ACHN (cell line): Measurements from ENCODE around the gene TDO2.
"Not testable (repeated sequence)": the region's sequence is repeated elsewhere in the genome, so short reads cannot be mapped to it uniquely, and the experiment has no call there.

Experiments used
- DNase-seq: peaks from one replicate; pipeline ENCODE4 v3.0.0-alpha.2; 2015
- in situ Hi-C: cut with HindIII; loops from 2 replicates; pipeline ENCODE4 v1.10.0; 2017; ENCODE audit warnings: low sequenced_read_pairs, low pct_ligation_motif_present, low pct_unique_long_range_greater_than_20kb

TDO2 gene

DNA sequence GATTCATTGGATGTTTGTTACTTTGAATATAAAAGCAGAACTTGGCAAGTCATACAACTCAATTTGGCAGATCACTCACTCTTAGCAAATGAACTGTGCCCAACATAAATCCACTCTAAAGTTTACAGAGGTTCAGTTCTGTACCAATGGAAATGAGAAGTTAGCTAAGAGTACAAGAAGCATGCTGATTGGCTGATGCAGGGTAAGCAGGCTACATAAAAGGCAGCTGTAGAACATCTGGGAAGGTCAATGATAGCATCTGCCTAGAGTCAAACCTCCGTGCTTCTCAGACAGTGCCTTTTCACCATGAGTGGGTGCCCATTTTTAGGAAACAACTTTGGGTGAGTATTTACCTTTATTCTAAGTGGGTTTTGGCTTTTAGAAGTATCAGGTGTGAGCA is at the start of gene TDO2:
TSS of gene TDO2 (plus strand) at position 244 of the 400 bp plus-strand sequence. CDS start at position 307, 63 bp downstream.
- no peak for DNase-seq
- in situ Hi-C loops: no loop called here

DNA sequence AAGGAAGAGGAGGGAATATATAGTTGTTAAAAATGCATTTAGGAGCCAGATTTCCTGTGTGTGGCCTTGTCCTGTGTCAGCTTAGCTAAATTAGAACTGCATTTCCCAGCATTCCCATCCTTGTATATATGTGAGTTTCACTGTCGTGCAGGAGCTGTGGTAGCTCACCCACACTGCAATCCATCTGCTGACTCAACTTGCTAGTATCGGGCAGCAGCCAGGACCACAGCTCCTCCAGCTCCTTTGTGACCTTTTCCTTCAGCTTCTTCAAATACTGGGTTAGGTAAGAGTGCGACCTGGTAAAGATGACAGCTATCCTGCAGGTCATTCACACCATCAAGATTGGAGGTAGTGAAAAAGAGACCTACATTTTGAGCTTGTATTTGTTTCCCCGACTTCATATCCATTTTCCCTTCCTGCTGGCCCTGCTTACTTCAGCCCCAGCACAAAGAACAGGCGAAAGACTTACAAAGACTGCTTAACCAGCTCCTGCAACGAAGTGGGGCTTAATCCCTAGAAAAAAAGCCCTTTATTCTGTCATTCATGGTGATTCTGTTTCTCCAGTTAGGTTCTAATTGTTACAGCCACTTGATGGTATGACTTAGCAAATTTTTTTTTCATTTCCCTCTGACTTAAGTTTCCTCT is 48.8 kb upstream of the TDO2 start:
- no peak for DNase-seq
- in situ Hi-C loops: no loop called here

GRCh38 chr4:155855897-155856296 is 47.6 kb upstream of the TDO2 start:
- in situ Hi-C loops: no loop called here
- DNase-seq: no peak

GRCh38 chr4:155866177-155866576 is 37.3 kb upstream of the TDO2 start, which contains the start of gene ASIC5:
TSS of gene ASIC5 (minus strand) at chr4:155866277. CDS start at chr4:155866226, 51 bp downstream.
- in situ Hi-C loops: no loop called here
- no peak for DNase-seq

DNA sequence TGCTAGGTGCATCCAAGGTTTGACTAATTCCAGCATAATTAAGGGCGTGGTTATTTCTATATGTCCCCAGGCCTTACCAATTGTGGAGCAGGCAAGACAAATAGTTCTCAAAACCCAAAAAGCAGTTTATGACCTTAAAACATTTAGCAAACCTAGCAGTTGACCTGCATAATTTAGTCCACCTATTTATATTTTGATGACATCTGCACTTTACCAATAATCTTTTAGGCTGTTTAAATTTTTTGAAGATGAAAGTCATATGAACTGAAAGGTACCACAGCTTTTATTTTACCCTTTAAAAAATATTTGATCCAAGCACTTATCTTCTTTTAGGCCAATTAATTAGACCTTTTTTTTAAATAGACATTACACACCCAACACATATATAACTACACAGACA is 27.6 kb upstream of the TDO2 start:
- DNase-seq: no peak
- in situ Hi-C loops: no loop called here

GRCh38 chr4:155877971-155878370 is 25.5 kb upstream of the TDO2 start:
- in situ Hi-C loops: no loop called here
- DNase-seq: no peak

DNA sequence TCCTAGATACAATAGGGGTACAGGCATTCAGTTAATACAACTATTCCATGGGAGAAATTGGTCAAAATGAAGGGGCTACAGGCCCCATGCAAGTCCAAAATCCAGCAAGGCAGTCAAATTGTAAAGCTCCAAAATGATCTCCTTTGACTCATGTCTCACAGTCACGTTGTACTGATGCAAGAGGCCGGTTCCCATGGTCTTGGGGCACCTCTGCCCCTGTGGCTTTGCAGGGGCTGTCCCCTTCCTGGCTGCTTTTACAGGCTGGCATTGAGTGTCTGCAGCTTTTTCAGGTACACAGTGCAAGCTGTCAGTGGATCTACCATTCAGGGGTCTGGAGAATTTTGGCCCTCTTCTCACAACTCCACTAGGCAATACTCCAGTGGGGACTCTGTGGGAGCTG is 24.9 kb upstream of the TDO2 start:
- in situ Hi-C loops: no loop called here
- DNase-seq: no peak

DNA sequence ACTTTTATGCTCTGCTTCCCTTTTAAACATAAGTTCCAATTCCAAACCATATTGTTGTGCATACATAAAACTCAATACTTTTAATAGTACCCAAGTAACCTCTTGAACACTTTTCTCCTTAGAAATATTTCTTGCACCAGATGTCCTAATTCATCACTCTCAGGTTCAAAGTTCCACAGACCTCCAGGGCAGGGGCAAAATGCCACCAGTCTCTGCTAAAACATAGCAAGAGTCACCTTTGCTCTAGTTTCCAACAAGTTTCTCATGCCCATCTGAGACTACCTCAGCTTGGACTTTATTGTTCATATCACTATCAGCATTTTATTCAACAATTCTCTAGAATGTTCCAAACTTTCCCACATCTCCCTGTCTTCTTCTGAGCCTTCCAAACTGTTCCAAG is 23.7 kb upstream of the TDO2 start:
- DNase-seq: no peak
- in situ Hi-C loops: no loop called here

- in situ Hi-C loops: no loop called here
- no peak for DNase-seq
These were observed 21.9 kb upstream of the TDO2 start for GRCh38 chr4:155881555-155881954.

DNA sequence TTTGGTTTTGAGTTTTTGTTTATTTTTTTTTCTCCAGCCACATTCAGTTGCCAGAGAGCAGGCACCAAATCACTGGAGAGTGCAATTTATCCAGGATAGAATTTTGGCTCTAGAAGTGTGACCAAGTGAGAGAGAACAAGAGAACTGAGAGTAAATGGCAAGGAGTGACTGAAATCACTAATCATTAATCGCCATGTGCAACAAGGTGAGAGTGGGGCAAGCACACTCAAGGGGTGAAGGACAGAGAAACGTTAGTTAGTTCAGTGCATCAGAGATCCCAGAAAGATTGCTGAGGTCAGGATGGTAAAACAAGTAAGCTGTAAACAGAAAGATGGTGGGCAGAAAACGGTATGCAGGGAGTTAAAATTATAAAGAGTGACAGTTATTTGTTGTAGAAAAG is 19.6 kb upstream of the TDO2 start:
- DNase-seq: no peak
- in situ Hi-C loops: no loop called here

- in situ Hi-C loops: no loop called here
- no peak for DNase-seq
These were observed 17.8 kb upstream of the TDO2 start for GRCh38 chr4:155885666-155886065.

- DNase-seq: no peak
- in situ Hi-C loops: no loop called here
These were observed 16.5 kb upstream of the TDO2 start for GRCh38 chr4:155887045-155887444.

- no peak for DNase-seq
- in situ Hi-C loops: no loop called here
These were observed 15.5 kb upstream of the TDO2 start for GRCh38 chr4:155887847-155888570.

- in situ Hi-C loops: no loop called here
- DNase-seq: peak; percentile 63
These were observed 14.3 kb upstream of the TDO2 start for GRCh38 chr4:155889031-155889793.

GRCh38 chr4:155889946-155890345 is 13.6 kb upstream of the TDO2 start:
- DNase-seq: no peak
- in situ Hi-C loops: no loop called here

GRCh38 chr4:155891058-155891457 is 12.4 kb upstream of the TDO2 start:
- DNase-seq: no peak
- in situ Hi-C loops: no loop called here

GRCh38 chr4:155898371-155898770 is 5.1 kb upstream of the TDO2 start:
- DNase-seq, in situ Hi-C loops: not testable (repeated sequence)

- in situ Hi-C loops: no loop called here
- DNase-seq: no peak
These were observed 3.6 kb upstream of the TDO2 start for GRCh38 chr4:155899891-155900290.

GRCh38 chr4:155900381-155900780 is 3.1 kb upstream of the TDO2 start:
- in situ Hi-C loops: no loop called here
- no peak for DNase-seq
